Natural killer cell (primary cell): ENCODE measurements around the gene PSMA5. TPM values are rescaled to one million over a fixed set of nuclear protein-coding genes. Genes with fewer than 3 reads are reported as not detected.
"Not testable (repeated sequence)": the region's sequence is repeated elsewhere in the genome, so short reads cannot be mapped to it uniquely, and the experiment has no call there.

Experiments used
- ATAC-seq, 3 donors: fragments of 150-1000 bp in 2 of 3; fragments of 200-7000 bp in 1 of 3; cut with Tn5 transposase; 1 replicate in 1 of 3; 2 replicates in 2 of 3; pipeline ENCODE4 v1.10.0; 2021; ENCODE audit warnings: mild to moderate bottlenecking in 2 of 3, moderate library complexity in 2 of 3
- DNase-seq, 2 donors: peaks; one replicate each; pipeline versions ENCODE4 v3.0.0 to v3.0.0-alpha.2; 2013 to 2021; ENCODE audit warnings: mixed read lengths in 1 of 2
- H3K27ac ChIP-seq: one replicate; pipeline ENCODE4 v1.5.1; 2013; ENCODE audit warnings: mild to moderate bottlenecking, low read length
- H3K27me3 ChIP-seq: one replicate; pipeline ENCODE4 v1.6.1; 2013; ENCODE audit warnings: low read length; ENCODE audit not compliant: control insufficient read depth, insufficient read depth
- H3K36me3 ChIP-seq: one replicate; pipeline ENCODE4 v1.6.1; 2013; ENCODE audit warnings: low read length; ENCODE audit not compliant: control insufficient read depth, insufficient read depth
- H3K4me1 ChIP-seq: one replicate; pipeline ENCODE4 v1.6.1; 2013; ENCODE audit warnings: low read length; ENCODE audit not compliant: control insufficient read depth, insufficient read depth
- H3K4me3 ChIP-seq: one replicate; pipeline ENCODE4 v1.5.1; 2013; ENCODE audit warnings: low read length
- H3K9me3 ChIP-seq: one replicate; pipeline ENCODE4 v1.6.1; 2013; ENCODE audit warnings: low read length; ENCODE audit not compliant: control insufficient read depth, insufficient read depth
- H3K27ac Mint-ChIP-seq, 2 donors: one replicate each; pipeline ENCODE4 v1.8.0; 2022; ENCODE audit warnings: mild to moderate bottlenecking in 2 of 2, mixed read lengths in 2 of 2, moderate library complexity in 1 of 2
- H3K27me3 Mint-ChIP-seq, 2 donors: one replicate each; pipeline ENCODE4 v1.8.0; 2022; ENCODE audit warnings: low read depth in 2 of 2, mixed read lengths in 2 of 2
- H3K36me3 Mint-ChIP-seq: one replicate; pipeline ENCODE4 v1.8.0; 2022; ENCODE audit warnings: mixed read lengths
- H3K4me1 Mint-ChIP-seq, 2 donors: one replicate each; pipeline ENCODE4 v1.8.0; 2022; ENCODE audit warnings: mixed read lengths in 2 of 2
- H3K4me3 Mint-ChIP-seq: one replicate; pipeline ENCODE4 v1.8.0; 2022; ENCODE audit warnings: mild to moderate bottlenecking, moderate library complexity, mixed read lengths
- H3K9me3 Mint-ChIP-seq, 2 donors: one replicate each; pipeline ENCODE4 v1.8.0; 2022; ENCODE audit warnings: mixed read lengths in 2 of 2
- WGBS: methylation state at CpG from one replicate; pipeline ENCODE4 v1.1.7; 2013; ENCODE audit warnings: missing lambda C conversion rate; ENCODE audit not compliant: insufficient coverage; 5-methylcytosine and 5-hydroxymethylcytosine counted together
- intact Hi-C: fragments of 100-400 bp; cut with micrococcal nuclease; formaldehyde crosslinking; loops from one replicate; pipeline ENCODE4 v1.14.2; 2022
- total RNA-seq, 4 donors: library from RNA; stranded (reverse); fragments of 120-200 nt in 1 of 4; gene quantifications; one replicate each; pipeline versions ENCODE4 v1.2.3 to v1.2.4, GENCODE V29; 2013 to 2022
- TF ChIP-seq, protein P1 (sequence below): fragments of 200-600 bp; IDR thresholded peaks from one replicate; pipeline ENCODE4 v1.8.0; 2022; ENCODE audit warnings: antibody characterized with exemption

Gene PSMA5
- total RNA-seq, 3 donors from 2014 or later (not counting 1 experiment from before 2014, with no cell fraction given): 54.7 to 76.0 (median 59.6) TPM

DNA sequence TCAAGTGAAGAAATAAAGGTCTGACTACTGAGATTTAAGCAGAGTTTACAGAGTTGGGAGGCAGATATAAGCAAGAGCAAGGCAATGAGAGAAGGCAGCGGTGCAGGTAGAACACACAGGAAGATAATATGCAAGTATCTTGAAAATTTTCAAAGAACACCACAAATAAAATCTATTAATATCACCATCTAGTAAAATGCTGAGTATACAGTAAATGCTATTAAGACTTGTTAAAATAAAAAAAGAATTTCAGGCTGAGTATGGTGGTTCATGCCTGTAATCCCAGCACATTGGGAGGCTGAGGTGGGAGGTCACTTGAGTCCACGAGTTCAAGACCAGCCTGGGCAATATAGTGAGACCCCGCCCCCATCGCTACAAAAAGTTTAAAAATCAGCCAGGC is 48.5 kb downstream of the PSMA5 start:
- Histone ChIP-seq H3K9me3 (no peaks in the 10 kb centered on the region), H3K4me3 (no peak overlapping the region), H3K36me3 (no peaks in the 10 kb centered on the region), H3K27ac (no peak overlapping the region), H3K27me3 (no peaks in the 10 kb centered on the region), H3K4me1 (no peaks in the 10 kb centered on the region)
- no peak for DNase-seq
- Mint-ChIP-seq H3K27ac (no peak overlapping the region), H3K27me3 (peaks cover 0 to 3% of the 10 kb centered on the region in 2 donors), H3K36me3 (no peaks in the 10 kb centered on the region), H3K4me3 (no peak overlapping the region), H3K9me3 (no peaks in the 10 kb centered on the region), H3K4me1 (no peaks in the 10 kb centered on the region)
- 95% methylated on average over 3 of the region's 4 CpGs for WGBS
- intact Hi-C loops: no loop called here
- no peak for ATAC-seq
- TF ChIP-seq, protein P1, sequence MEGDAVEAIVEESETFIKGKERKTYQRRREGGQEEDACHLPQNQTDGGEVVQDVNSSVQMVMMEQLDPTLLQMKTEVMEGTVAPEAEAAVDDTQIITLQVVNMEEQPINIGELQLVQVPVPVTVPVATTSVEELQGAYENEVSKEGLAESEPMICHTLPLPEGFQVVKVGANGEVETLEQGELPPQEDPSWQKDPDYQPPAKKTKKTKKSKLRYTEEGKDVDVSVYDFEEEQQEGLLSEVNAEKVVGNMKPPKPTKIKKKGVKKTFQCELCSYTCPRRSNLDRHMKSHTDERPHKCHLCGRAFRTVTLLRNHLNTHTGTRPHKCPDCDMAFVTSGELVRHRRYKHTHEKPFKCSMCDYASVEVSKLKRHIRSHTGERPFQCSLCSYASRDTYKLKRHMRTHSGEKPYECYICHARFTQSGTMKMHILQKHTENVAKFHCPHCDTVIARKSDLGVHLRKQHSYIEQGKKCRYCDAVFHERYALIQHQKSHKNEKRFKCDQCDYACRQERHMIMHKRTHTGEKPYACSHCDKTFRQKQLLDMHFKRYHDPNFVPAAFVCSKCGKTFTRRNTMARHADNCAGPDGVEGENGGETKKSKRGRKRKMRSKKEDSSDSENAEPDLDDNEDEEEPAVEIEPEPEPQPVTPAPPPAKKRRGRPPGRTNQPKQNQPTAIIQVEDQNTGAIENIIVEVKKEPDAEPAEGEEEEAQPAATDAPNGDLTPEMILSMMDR: no peak

DNA sequence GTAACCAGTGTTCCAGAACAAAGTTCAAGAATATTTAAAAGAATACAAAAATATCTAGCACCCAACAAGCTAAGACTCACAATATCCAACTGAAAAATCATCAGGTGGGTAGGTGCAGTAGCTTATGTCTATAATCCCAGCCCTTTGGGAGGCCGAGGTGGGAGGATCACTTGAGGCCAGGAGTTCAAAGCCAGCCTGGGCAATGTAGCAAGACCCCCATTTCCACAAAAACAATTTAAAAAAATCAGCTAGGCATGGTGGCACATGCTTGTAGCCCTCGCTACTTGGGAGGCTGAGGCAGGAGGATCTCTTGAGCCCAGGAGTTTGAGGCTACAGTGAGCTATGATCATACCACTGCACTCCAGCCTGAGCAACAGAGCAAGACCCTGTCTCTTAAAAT is 52.6 kb downstream of the PSMA5 start:
- H3K4me3 Mint-ChIP-seq, H3K9me3 ChIP-seq, ATAC-seq, H3K27me3 Mint-ChIP-seq, H3K36me3 Mint-ChIP-seq, H3K36me3 ChIP-seq, DNase-seq, H3K4me1 ChIP-seq, H3K4me1 Mint-ChIP-seq, H3K27ac Mint-ChIP-seq, H3K27ac ChIP-seq, H3K27me3 ChIP-seq, H3K4me3 ChIP-seq, intact Hi-C loops, H3K9me3 Mint-ChIP-seq: not testable (repeated sequence)
- WGBS: 90% methylated on average over 2 of the region's 2 CpGs

DNA sequence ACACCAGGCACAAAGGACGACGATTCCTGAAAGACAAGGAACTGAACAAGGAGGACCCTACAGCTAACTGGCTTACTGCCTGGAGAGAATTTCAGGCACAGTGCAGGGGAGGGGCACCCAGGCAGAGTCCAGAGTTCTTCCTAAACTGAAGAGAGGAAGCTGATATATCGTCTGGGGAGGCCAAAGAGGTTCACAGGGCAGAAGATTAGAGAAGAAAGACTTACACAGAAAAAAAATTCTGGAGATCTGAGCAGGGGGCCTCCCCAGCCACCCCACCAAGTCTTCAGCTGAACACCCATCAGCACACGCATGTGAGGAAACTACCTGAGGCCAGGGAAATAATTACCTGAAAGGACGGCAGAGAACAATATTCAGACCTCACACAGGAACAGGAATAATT is 53.1 kb downstream of the PSMA5 start:
- Histone ChIP-seq H3K4me3 (no peak overlapping the region), H3K9me3 (no peaks in the 10 kb centered on the region), H3K27me3 (no peaks in the 10 kb centered on the region), H3K27ac (no peak overlapping the region), H3K36me3 (no peaks in the 10 kb centered on the region), H3K4me1 (no peaks in the 10 kb centered on the region)
- DNase-seq (no peak), ATAC-seq (no peak)
- WGBS: 60% methylated on average over 5 of the region's 5 CpGs
- Mint-ChIP-seq H3K27me3 (peaks cover 0 to 8% of the 10 kb centered on the region in 2 donors), H3K36me3 (no peaks in the 10 kb centered on the region), H3K4me1 (peaks cover 8% of the 10 kb centered on the region in 2 donors), H3K27ac (no peak overlapping the region), H3K9me3 (no peaks in the 10 kb centered on the region), H3K4me3 (no peak overlapping the region)
- TF ChIP-seq, protein P1: no peak
- intact Hi-C loops: no loop called here

DNA sequence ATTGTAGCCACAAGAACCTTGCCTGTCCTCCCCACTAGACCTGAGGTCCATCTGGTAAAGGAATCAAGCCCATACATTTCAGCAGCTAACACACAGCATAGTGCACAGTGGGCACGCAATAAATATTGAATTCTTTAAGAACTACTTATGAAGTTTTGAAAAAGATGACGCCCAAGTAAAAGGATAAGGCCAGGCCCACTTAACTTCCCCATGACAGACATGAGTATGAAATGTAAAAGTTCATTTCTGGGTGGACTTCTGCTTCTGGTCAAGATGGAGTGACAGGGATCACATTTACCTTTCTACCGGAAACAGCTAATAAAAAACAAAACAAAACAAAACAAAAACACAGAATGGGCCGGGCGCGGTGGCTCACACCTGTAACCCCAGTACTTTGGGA is 54.0 kb downstream of the PSMA5 start:
- Mint-ChIP-seq H3K27me3 (peaks cover 0 to 8% of the 10 kb centered on the region in 2 donors), H3K27ac (no peak overlapping the region), H3K4me3 (no peak overlapping the region), H3K9me3 (no peaks in the 10 kb centered on the region), H3K36me3 (no peaks in the 10 kb centered on the region), H3K4me1 (peaks cover 8% of the 10 kb centered on the region in 2 donors)
- Histone ChIP-seq H3K27ac (no peak overlapping the region), H3K27me3 (no peaks in the 10 kb centered on the region), H3K9me3 (no peaks in the 10 kb centered on the region), H3K4me3 (no peak overlapping the region), H3K4me1 (no peaks in the 10 kb centered on the region), H3K36me3 (no peaks in the 10 kb centered on the region)
- no peak for ATAC-seq
- intact Hi-C loops: no loop called here
- WGBS: 94% methylated on average over 5 of the region's 6 CpGs
- DNase-seq: no peak
- TF ChIP-seq, protein P1: no peak
